ENCODE data around the gene OR2AG1.
"Not testable (repeated sequence)": the region's sequence is repeated elsewhere in the genome, so short reads cannot be mapped to it uniquely, and the experiment has no call there.

OR2AG1 gene

DNA sequence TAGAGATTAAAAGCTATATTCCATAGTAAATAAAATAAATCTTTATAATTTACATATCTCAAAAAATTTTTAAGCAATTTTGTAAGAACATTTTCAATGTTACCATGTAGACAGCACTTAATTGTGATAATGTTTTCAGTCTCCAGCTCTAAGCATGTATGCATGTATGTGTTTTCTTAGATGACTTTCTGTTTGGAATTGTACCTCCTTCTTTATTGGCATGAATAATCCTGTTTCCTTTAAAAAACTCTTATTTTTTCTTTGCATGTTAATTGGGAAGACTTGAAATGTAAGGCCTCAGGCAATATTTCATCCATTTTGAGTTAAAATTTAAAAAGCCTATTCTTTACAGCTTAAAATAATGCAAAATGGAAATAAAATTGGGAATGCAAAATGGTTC, 2.0 kb upstream of the OR2AG1 start:
- no peak for DNase-seq (ENCODE audit: low spot score)
- no peak for FAIRE-seq

DNA sequence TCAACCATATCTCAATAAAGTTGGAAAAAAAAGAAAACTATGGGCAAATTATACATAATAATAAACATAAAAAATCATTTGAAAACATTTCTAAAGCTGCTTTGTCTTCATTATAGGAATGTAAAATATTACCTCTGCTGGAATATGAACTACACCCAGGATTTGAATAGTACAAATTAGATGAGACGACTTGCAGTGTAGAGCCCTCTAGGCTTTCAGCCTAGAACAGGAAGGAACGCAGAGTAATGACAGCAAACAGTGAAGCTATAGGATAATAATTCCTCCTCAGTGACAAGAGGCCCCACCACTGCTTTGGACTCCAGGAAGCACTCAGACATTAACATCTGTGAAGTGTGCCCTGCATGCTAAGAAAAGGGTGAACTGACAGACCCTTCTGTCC, 7.7 kb downstream of the OR2AG1 start:
- DNase-seq (ENCODE audit: low spot score) (no peak), FAIRE-seq (no peak)

DNA sequence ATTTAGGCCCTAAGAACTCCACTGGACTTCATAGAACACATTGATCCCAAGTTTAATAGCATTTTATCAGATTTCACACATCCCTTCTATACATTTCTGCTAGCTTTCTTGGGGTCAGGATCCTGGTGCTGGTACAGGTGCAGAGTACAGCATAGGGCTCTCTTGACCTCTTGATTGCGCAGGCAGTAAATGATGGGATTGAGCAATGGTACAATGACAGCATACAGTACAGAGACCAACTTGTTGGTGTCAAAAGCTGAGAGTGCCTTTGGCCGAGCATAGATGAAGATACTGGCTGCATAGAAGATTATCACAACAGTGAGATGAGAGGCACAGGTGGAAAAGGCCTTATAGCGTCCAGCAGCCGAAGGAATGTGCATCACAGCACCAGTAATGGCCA, 11.8 kb downstream of the OR2AG1 start:
- FAIRE-seq (no peak), DNase-seq (ENCODE audit: low spot score) (no peak)

DNA sequence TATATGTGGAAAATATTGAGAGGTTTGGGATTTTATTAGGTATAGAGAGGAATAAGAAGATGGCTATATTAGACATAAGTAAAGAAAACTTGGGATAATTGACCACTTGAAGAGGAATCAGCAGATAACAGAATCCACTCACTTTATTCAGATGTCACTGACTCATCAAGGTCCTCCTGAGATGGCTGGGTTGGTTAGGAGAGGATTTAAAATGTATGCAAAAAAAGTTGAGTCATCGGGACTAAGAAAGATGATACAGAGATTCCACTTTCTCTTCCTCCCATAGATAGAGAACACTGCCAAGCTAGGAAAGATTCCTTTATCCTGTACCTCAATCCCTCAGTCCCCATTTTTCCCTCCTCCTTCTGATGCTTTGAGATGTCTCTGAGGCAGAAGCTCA, 16.6 kb downstream of the OR2AG1 start, which contains the start of gene OR6A2:
OR6A2 (minus strand) TSS at position 288 of the 400 bp plus-strand sequence. CDS start 3,981 bp downstream, outside the sequence.
- DNase-seq (ENCODE audit: low spot score) = no peak
- FAIRE-seq = no peak

DNA sequence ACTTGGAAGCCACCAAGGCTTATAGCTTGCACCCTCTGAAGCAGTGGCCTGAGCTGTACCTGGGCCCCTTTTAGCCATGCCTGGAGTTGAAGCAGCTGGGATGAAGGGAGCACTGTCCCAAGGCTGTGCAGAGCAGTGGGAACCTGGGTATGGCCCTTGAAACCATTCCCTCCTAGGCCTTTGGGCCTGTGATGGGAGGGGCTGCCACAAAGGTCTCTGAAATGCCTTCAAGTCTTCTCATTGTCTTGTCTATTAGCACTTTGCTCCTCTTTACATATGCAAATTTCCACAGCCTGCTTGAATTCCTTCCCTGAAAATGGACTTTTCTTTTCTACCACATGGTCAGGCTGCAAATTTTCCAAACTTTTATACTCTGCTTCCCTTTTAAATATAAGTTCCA, 18.3 kb downstream of the OR2AG1 start:
- DNase-seq (ENCODE audit: low spot score); FAIRE-seq: not testable (repeated sequence)

DNA sequence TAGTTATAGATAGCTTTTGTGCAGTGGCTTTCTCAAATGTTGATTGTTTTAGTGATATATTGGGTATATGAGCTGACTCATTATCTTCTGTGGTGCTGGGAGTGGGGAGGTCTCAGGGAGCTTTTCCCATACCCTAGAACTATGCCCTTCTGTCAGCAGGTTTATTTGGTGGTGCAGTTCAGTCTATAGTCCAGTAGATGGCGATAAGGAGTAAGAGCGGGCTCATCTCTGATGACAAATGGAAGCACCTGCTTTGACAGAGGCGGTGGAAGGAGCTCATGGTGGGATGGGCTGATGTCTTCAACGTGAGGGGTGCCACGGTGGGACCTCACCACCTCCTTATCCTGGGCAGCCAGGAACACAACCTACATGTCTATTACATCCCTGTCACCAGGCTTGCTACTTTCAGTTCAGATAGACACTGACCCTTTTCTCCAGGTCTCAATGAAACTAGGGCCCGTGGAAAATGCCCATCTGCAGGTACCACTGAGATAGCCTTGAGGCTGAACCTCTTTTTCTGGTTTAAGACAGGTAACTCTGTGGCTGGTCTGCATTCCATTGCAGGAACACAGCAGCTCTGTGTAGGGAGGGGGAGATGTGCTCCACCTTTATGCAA, 29.7 kb downstream of the OR2AG1 start:
- DNase-seq (ENCODE audit: low spot score) (peak; percentile 33), FAIRE-seq (no peak)

DNA sequence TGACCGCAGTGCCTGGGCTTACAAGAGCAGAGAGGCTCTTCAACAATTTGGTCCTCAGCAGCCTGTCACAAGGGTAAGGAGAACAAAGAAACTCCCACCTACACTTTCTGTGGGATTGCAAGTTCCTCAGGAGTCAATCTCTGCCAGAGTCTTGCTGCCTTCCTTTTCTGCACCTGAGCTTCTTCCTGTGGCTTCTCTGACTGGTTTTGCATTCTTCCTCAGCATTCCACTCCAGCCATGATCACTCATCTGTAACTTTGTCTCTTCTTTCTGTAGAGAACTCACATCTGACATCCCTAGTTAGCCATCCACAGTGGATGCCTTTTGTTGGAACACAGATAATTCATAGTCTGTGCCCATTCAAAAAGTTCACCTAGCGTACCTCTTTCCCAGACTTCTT, 30.8 kb downstream of the OR2AG1 start:
- DNase-seq (ENCODE audit: low spot score) (peak; percentile 38), FAIRE-seq (no peak)

DNA sequence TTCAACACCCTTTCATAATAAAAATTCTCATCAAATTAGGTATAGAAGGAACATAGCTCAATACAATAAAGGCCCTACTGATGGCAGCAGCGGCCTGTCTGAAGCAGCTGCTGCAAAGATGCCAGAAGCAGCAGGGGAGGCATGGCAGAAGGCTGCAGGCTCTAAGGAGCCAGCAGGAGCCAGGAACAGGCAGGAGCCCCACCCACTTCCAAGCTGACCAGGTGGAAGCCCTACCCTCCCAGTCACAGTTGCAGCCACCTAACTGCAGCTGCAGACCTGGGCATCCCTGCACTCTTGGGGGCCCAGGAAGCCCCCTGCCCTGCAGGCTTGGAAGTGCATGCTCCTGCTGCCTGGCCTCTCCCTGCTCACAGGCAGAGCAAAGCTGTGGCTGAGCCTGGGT, 34.9 kb downstream of the OR2AG1 start:
- FAIRE-seq = no peak
- no peak for DNase-seq (ENCODE audit: low spot score)

DNA sequence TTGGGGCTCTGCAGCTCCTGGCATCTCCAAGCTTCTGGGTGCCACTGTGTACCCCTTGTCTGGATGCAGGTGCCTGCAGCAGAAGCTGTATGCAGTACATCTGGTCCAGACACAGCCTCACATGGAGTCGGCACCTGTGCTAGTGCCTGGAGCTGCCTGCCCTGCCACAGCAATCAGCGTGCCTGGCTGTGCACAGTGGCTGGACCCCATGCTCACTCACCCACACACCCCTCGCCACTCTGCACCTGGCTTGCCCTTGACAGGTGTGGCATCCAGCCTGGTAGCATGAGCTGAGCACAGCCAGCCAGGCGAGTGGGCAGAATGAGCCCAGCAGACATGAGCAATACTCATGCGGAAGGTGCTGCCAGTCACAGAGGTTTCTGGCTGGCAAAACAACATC, 36.1 kb downstream of the OR2AG1 start:
- FAIRE-seq (no peak), DNase-seq (ENCODE audit: low spot score) (no peak)

DNA sequence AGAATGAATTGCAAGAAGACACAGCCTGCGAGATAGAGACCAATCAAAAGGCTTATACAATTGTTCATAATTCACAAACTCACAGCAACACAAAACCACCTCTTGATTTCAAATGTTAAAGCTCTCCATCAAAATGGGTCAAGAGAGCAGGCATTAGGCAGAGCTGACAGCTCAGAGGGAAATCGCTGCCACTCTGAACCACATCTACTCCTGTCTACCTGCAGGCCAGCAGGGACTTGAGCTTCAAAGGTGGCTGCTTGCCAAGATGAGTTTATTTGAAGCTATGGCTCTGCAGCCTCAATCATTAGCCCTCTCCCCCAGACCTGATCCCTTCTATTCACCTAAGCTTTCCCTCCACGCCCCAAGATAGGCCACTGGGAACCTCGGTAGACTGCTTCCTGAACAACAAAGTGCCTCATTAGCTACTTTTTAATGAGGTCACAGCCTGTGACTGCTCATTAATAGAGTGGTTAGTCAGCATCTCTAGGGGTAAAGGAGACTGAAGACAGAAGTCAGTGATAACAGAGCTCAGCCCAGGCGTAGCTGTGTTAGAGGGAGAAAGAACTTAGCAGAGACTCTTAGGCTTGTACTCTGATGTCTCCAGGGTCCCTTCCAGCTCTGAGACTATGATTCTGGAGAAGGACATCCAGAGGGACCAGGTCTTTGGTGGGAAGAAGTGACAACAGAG, 41.5 kb downstream of the OR2AG1 start:
- FAIRE-seq = no peak
- no peak for DNase-seq (ENCODE audit: low spot score)

DNA sequence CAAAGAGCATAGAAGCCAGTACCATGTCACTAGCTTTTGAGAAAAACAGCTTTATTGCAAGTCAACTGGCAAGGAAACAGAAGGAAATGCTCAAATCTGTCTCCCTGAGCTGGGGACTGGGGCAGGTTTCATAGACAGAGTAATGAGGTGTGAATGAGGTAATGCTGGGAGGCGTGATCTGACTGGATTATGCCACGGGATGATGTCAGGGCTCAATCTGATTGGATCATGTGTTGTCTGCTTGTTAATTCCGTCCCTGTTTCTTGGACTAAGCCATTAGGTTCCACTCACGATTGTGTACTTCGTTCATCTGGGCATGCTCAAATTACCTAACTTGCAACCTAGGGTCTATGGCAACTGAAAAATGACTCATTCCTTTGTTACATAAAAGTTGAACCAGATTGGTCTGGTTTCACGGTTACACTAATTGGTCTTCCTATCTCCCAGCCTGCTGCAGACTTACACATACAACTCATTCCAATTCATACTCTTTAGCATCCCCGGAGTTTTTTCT, 42.5 kb downstream of the OR2AG1 start:
- DNase-seq (ENCODE audit: low spot score) (no peak), FAIRE-seq (no peak)

DNA sequence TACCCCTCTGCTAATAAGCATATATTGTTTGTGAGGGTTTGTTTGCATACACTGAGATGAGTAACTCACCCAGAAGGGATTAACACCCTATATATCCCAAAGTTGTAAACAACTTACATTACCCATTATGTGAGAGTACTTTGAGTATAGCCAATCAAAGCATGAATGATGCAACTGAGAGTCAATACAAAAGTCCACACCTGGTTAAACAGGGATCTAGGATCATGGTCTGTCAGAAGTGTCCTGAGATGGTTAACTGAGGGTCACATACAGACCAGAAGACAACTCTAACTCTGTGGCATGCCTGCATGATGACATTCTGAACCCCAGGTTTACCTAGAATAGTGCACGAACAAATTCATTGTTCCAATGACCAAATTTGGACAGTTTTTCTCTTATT, 45.3 kb downstream of the OR2AG1 start:
- FAIRE-seq (no peak), DNase-seq (ENCODE audit: low spot score) (no peak)

DNA sequence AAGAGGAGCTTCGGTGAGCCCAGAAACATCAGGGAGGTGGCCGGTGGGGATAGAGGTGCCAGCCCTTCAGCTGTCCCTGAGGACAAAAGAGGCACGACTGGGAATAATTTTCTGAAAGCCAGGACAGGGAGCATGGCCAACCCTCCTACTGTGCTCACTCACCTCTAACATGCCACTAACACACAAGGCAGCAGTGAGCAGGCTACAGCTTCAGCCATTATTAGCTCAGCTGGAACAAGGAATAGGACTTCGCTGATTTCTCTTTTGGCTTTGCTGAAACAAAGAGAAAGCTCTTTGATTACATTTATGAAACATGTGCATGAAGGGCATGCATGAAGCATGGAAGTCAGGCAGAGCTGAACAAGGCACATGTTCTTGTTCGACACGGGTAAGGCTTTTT, 50.5 kb downstream of the OR2AG1 start:
- FAIRE-seq (no peak), DNase-seq (ENCODE audit: low spot score) (no peak)

DNA sequence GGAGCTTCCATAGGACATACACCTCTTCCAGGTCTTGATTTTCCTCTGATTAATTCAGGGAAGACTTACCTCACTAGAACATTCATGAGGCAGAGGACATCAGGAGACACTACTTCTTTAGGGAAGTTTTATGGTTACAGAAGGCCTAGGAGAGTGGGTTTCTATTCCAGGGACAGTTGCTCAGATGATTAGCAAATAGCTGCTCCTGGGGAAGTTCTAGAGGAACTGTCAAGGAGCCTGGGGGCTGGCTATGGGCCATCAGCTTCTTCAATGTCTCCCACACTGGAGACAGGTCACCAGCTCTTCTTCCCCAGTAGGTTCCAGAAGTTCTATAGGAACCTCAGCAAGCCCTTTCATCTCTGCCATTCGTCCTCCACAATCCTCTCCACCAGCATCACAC, 51.2 kb downstream of the OR2AG1 start:
- FAIRE-seq = no peak
- no peak for DNase-seq (ENCODE audit: low spot score)

Data from RCC 7860 (cell line).